Omental fat pad (tissue), 4 donors: ENCODE results near the gene PRKCE. TPM values are rescaled to one million over a fixed set of nuclear protein-coding genes. Genes with fewer than 3 reads are reported as not detected.
A peak's percentile ranks its signal among the peaks of the same experiment; 100 is the strongest.

ENCODE experiments used
- ATAC-seq: fragments of 150-250 bp; one replicate; pipeline ENCODE4 v1.9.1; 2016; ENCODE audit warnings: mild to moderate bottlenecking, moderate library complexity; ENCODE audit not compliant: low FRiP score
- DNase-seq: peaks from one replicate; pipeline ENCODE4 v3.0.0-alpha.2; 2019; ENCODE audit warnings: low spot score
- CTCF ChIP-seq, 3 donors: fragments of 450-650 bp; IDR thresholded peaks; one replicate each; pipeline ENCODE4 v1.5.1; 2016 to 2017; ENCODE audit warnings: antibody characterized with exemption in 3 of 3, mild to moderate bottlenecking in 3 of 3, moderate library complexity in 2 of 3
- total RNA-seq, 4 donors: library from RNA; depleted of rRNA; stranded (reverse); fragments of >200 nt; gene quantifications; one replicate each; pipeline ENCODE4 v1.1.0, GENCODE V29; 2016

The PRKCE gene
- total RNA-seq, 4 donors from 2014 or later = 8.8 to 24.3 (median 14.0) TPM

- no peak for ATAC-seq
- TF ChIP-seq CTCF (IDR thresholded peaks at IDR 0.05) = no peak
- no peak for DNase-seq
Observed at GRCh38 chr2:45649462-45649857, 2.0 kb upstream of the PRKCE start.

- ATAC-seq (peak; percentile 58), DNase-seq (peak; percentile 78)
- TF ChIP-seq CTCF (IDR thresholded peaks at IDR 0.05) = no peak
Observed at GRCh38 chr2:45649858-45650811, 1.3 kb upstream of the PRKCE start.

- peak in 1 of 3 donors; percentile 10 for TF ChIP-seq CTCF (IDR thresholded peaks at IDR 0.05)
- ATAC-seq = peak; percentile 90
- peak; percentile 95 for DNase-seq
Observed at GRCh38 chr2:45650851-45651414, 542 bp upstream of the PRKCE start.

- no peak for ATAC-seq
- no peak for DNase-seq
- TF ChIP-seq CTCF (IDR thresholded peaks at IDR 0.05) = no peak
Observed at GRCh38 chr2:45652090-45653031, 886 bp downstream of the PRKCE start.

GRCh38 chr2:45653122-45653913, 1.8 kb downstream of the PRKCE start:
- no peak for TF ChIP-seq CTCF (IDR thresholded peaks at IDR 0.05)
- no peak for DNase-seq
- ATAC-seq = no peak

- TF ChIP-seq CTCF (IDR thresholded peaks at IDR 0.05) = no peak
- DNase-seq = no peak
- no peak for ATAC-seq
Observed at GRCh38 chr2:45654250-45654649, 2.8 kb downstream of the PRKCE start.
